ENCODE measurements around the gene NPDC1.
"Not testable (repeated sequence)": the region's sequence is repeated elsewhere in the genome, so short reads cannot be mapped to it uniquely, and the experiment has no call there.

The NPDC1 gene

GRCh38 chr9:137009217-137009616 is 36.8 kb downstream of the NPDC1 start:
- DNase-seq = no peak

GRCh38 chr9:137008312-137008711 is 37.7 kb downstream of the NPDC1 start:
- DNase-seq = no peak

DNA sequence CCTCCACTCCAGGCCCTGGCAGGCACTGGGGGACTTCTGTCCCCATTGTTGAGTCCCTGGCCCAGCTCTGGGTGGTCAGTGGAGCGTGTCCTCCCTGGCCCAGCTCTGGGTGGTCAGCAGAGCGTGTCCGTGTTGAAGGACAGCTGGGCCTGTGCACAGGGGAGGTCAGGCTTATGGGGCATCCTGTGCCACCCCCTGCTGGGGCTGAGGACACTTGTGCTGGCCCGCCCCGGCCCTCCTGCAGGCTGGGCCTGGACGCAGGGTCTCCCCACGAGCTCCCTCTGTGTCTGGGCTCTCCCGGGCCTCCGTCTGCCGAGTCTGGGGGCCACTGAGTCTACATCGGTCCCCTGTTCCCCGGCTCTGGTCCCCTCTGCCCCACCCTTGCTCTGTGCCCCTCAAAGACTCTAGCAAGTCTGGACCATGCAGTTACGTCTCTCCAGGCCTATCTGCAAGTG is 38.1 kb downstream of the NPDC1 start:
- DNase-seq = no peak

GRCh38 chr9:137007108-137007815 is 38.7 kb downstream of the NPDC1 start:
- no peak for DNase-seq

GRCh38 chr9:137006116-137007003 is 39.6 kb downstream of the NPDC1 start:
- DNase-seq = peak; percentile 22

DNA sequence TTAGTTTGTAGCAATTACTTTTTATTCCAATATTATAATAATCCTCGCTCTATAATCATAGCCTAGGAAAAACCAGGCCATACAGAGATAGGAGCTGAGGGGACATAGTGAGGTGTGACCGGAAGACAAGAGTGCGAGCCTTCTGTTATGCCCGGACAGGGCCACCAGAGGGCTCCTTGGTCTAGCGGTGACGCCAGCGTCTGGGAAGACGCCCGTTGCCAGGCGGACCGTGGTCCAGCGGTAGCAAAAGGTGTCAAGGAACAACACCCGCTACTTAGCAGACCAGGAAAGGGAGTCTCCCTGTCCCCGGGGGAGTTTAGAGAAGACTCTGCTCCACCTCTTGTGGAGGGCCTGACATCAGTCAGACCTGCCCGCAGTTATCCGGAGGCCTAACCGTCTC is 41.7 kb downstream of the NPDC1 start:
- not testable (repeated sequence) for DNase-seq

DNA sequence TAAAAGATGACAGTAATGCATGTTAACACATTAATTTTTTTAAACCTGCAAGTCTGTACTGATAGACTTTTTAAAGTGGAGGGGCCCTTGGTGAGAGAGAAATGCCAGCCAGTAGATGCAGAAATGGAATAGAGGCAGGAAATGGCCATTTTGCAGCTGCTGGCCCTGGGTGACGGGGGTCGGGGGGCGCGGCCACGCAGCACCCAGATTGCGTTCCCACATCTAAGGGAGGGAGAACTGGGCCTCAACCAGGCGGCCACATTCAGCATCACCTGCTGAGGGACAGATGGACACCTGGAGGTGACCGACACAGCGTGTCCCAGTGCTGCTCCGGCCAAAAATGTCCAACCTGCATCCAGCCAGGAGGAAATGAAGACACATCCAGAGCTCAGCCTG is 43.3 kb downstream of the NPDC1 start:
- no peak for DNase-seq

- DNase-seq = no peak
These were observed 43.9 kb downstream of the NPDC1 start for GRCh38 chr9:137001857-137002645.

- DNase-seq = peak; percentile 95
These were observed 45.6 kb downstream of the NPDC1 start for GRCh38 chr9:137000177-137000930.

GRCh38 chr9:136997830-136998234 is 48.1 kb downstream of the NPDC1 start:
- DNase-seq = peak; percentile 6

GRCh38 chr9:136997371-136997770 is 48.6 kb downstream of the NPDC1 start:
- no peak for DNase-seq

DNA sequence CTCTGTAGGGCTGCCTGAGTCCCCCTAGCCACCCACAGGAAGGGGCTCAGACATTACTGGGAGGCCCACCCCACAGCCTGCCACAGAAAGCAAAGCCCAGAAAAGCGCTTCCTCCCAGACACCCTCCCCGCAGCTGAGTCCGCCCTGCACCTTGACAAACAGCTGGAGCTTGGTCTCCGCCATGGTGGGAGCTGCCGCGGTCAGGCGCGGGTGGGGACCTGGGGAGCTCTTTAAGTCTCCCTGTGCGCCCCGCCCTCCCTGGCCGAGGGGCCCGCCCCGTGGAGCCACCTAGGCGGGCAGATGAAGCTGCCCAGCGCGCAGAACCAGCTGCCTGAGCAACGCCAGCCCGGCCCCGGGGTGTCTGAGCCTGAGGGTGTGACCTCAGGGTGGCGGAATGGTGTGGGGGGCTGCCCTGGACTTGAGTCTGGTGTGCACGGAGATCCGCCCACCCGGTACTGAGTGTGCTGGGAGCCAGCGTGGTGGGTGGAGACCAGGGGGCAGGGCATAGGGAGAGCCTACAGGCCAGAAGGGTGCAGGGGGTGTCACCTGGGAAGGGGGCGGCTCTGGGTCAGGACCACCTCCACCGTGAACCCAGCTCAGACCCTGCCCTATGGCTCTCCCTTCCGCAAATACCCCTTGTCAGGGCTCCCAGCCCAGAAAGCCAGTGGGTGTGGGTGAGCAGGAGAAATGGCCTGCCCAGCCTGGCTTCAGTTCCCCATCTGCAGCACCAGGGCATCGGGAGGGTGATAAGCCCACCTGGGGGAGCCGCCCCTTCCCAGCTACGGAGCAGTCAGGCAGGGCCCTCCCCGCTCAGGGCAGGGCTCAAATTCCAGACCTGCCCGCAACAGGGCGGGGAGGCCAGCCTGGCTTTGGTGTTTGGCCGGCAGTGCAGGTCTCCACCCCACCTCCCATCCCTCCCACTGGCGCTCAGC is 49.4 kb downstream of the NPDC1 start, which contains the start of gene CLIC3:
TSS of gene CLIC3 (minus strand) at position 208 of the 932 bp plus-strand sequence. CDS start at position 183, 25 bp downstream.
- peak; percentile 51 for DNase-seq

DNA sequence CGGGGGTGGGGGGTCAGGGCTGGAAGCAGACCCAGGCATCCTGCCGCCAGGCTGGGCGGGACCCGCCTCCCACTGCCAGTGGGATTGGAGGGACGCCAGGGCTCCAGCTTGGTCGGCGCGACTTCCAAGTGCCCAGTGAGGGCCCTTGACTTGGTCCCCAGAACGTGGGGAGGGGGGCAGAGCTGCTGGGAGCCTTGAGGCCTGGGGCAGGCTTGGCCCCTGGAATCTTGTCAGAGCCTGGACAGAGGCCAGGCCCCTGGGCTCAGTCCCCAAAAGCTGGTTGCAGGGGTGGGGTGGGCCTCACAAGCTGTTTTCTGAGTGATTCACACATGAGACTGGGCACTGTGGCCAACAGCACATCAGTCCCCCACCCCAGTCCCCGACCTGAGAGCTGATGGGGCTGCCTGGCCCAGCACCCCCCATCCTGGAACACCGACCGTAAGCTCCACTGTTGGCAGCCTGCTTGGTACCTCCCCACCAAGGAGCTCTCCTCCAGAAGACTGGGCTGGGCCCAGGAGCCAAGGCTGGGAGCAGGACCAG is 50.1 kb downstream of the NPDC1 start:
- DNase-seq = no peak

DNA sequence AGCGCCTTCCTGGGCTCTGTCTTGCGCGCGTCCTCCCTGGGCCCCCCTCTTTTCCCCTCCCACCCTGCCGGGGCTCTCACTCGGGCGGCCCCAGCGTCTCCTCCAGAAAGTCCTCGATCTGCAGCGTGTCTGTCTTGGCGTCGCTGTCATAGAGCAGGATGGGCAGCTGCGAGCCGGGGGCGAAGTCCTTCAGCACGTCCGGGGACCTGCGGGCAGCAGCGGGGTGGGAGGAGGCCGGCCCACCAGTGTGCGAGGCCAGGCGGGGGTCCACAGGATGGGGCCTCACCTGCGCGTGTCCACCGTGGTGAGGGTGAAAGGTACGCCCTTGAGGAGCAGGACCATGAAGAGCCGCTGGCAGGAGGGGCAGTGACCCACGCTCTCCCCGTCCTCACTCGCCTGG is 50.6 kb downstream of the NPDC1 start:
- no peak for DNase-seq

DNA sequence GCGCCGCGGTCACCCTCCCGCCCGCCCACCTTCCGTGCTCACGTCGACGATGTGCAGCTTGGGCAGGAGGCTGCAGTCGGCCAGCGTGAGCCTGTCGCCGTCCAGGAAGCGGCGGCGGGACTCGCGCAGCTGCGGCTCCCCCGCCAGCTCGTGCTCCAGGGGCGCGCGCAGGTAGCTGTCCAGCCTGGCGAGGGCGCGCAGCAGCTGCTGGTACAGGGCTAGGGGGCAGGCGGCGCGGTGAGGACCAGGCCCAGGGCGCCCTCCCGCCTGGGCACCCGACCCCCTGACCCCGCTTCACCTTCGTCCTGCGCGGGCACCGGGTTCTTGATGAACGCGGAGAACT is 51.1 kb downstream of the NPDC1 start:
- DNase-seq = no peak

DNA sequence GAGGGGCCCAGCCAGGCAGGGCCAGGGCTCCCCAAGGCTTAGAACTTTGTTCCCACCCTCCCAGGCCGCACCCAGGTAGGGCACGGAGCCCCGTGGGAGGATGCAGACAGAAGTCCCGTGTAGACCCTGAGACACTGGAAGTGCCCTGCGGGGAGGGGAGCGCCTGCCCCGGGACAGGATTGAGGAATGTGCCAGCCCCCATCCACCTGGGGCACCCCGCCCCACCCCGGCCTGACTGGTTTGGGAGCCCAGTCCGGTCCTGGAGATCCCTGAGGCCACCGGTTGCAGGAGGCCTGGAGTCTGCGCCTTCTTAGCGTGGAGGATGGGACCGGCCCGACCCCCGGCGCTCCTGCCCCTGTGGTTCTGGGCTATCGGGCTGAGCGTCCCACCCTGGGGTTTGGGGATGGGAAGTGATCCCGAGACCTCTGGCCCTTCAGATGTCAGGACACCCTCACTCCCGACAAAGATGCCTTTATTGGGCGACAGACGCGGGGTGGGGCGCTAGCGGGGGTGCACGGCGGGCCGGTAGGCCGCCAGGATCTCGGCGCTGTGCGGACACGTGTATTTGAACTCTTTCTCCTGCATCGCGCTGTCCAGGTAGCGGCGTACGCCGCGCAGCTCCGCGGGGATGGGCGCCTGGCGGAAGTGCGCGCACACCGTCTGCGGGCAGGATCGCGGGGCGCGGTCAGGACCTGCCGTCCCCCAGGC is 51.6 kb downstream of the NPDC1 start:
- DNase-seq = no peak

- DNase-seq = no peak
These were observed 53.1 kb downstream of the NPDC1 start for GRCh38 chr9:136992819-136993369.

- DNase-seq = peak; percentile 80
These were observed 53.8 kb downstream of the NPDC1 start, which contains the start of gene PAXX for GRCh38 chr9:136991993-136992818. TSS of gene PAXX (plus strand) at chr9:136992422. CDS start at chr9:136992444, 22 bp downstream.

Measured in MV-4-11 (cell line).